ENCODE measurements around the gene MMP20. TPM values are rescaled to one million over a fixed set of nuclear protein-coding genes. Genes with fewer than 3 reads are reported as not detected.

The MMP20 gene
- total RNA-seq, 1 donor from 2014 or later, result not detected

GRCh38 chr11:102564110-102564509 lies 61.0 kb downstream of the MMP20 start:
- Mint-ChIP-seq H3K9me3 (ENCODE audit: low read depth) (peaks cover 22% of the 10 kb centered on the region), H3K36me3 (ENCODE audit: insufficient read depth) (peaks cover 2% of the 10 kb centered on the region), H3K4me3 (ENCODE audit: low read depth) (no peak overlapping the region), H3K27me3 (no peaks in the 10 kb centered on the region), H3K27ac (no peak overlapping the region), H3K4me1 (ENCODE audit: low read depth) (no peaks in the 10 kb centered on the region)
- no peak for TF ChIP-seq CTCF (IDR thresholded peaks at IDR 0.05; ENCODE audit: unreplicated experiment)
- no peak for DNase-seq (ENCODE audit: low spot score, unreplicated experiment)

GRCh38 chr11:102561636-102562035 lies 63.5 kb downstream of the MMP20 start:
- Mint-ChIP-seq H3K9me3 (ENCODE audit: low read depth) (peaks cover 4% of the 10 kb centered on the region), H3K36me3 (ENCODE audit: insufficient read depth) (peaks cover 2% of the 10 kb centered on the region), H3K27ac (no peak overlapping the region), H3K4me1 (ENCODE audit: low read depth) (no peaks in the 10 kb centered on the region), H3K4me3 (ENCODE audit: low read depth) (no peak overlapping the region), H3K27me3 (no peaks in the 10 kb centered on the region)
- no peak for DNase-seq (ENCODE audit: low spot score, unreplicated experiment)
- TF ChIP-seq CTCF (IDR thresholded peaks at IDR 0.05; ENCODE audit: unreplicated experiment), result no peak

- no peak for TF ChIP-seq CTCF (IDR thresholded peaks at IDR 0.05; ENCODE audit: unreplicated experiment)
- H3K36me3 Mint-ChIP-seq (ENCODE audit: insufficient read depth), result no peaks in the 10 kb centered on the region
- H3K27me3 Mint-ChIP-seq, result no peaks in the 10 kb centered on the region
- no peak overlapping the region for H3K27ac Mint-ChIP-seq
- H3K4me3 Mint-ChIP-seq (ENCODE audit: low read depth), result no peak overlapping the region
- H3K9me3 Mint-ChIP-seq (ENCODE audit: low read depth), result no peaks in the 10 kb centered on the region
- no peaks in the 10 kb centered on the region for H3K4me1 Mint-ChIP-seq (ENCODE audit: low read depth)
- DNase-seq (ENCODE audit: low spot score, unreplicated experiment), result no peak
Measured at GRCh38 chr11:102560555-102561011, 64.5 kb downstream of the MMP20 start.

- no peak for DNase-seq (ENCODE audit: low spot score, unreplicated experiment)
- H3K27ac Mint-ChIP-seq, result no peak overlapping the region
- no peak for TF ChIP-seq CTCF (IDR thresholded peaks at IDR 0.05; ENCODE audit: unreplicated experiment)
- no peaks in the 10 kb centered on the region for H3K4me1 Mint-ChIP-seq (ENCODE audit: low read depth)
- H3K27me3 Mint-ChIP-seq, result no peaks in the 10 kb centered on the region
- no peaks in the 10 kb centered on the region for H3K9me3 Mint-ChIP-seq (ENCODE audit: low read depth)
- no peak overlapping the region for H3K4me3 Mint-ChIP-seq (ENCODE audit: low read depth)
- H3K36me3 Mint-ChIP-seq (ENCODE audit: insufficient read depth), result no peaks in the 10 kb centered on the region
Measured at GRCh38 chr11:102559839-102560238, 65.3 kb downstream of the MMP20 start.

- Mint-ChIP-seq H3K4me3 (ENCODE audit: low read depth) (no peak overlapping the region), H3K9me3 (ENCODE audit: low read depth) (no peaks in the 10 kb centered on the region), H3K4me1 (ENCODE audit: low read depth) (no peaks in the 10 kb centered on the region), H3K27ac (no peak overlapping the region), H3K27me3 (peaks cover 10% of the 10 kb centered on the region), H3K36me3 (ENCODE audit: insufficient read depth) (no peaks in the 10 kb centered on the region)
- no peak for TF ChIP-seq CTCF (IDR thresholded peaks at IDR 0.05; ENCODE audit: unreplicated experiment)
- no peak for DNase-seq (ENCODE audit: low spot score, unreplicated experiment)
Measured at GRCh38 chr11:102555091-102555490, 70.0 kb downstream of the MMP20 start.

Data from progenitor cell of endocrine pancreas (in vitro differentiated cells).